ENCODE data around the gene OPCML.

The OPCML gene

GRCh38 chr11:133408402-133408801, 123.9 kb downstream of the OPCML start:
- no peak for DNase-seq

DNA sequence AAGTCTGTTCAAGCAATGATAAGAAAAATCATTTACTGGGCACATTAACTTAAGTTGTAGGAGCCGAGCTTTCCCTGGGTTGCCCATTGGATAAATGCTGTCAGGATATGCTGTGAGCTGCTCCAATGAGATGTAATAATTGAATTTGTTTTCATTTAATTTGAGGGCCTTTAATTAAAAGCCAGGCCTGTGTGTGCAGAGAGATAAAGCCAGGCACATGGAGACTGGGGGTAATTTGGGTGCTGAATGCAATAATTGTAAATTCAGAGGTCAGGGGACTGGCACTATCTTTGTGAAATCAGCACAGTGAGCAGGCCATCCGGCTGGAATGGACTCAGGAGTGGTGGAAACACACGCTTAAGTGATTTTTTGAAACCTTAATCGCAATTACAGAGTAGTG, 125.8 kb downstream of the OPCML start:
- no peak for DNase-seq

DNA sequence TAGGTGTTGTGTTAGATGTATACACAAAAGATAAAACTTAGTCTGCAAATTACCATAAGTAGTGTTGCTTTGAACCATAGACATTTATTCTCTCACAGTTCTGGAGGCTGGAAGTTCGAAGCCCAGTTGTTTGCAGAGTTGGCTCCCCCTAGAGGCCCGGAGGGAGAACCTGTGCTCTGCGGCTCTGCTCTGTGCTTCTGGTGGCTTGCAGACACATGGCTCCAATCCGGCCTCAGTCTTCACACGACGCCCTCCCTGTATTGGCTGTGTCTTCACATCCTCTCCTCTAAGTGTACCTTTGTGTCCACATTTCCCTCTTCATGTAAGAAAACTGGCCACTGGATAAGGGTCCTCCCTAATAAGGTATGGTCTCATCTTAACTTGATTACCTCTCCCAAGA, 128.4 kb downstream of the OPCML start:
- DNase-seq, result no peak

GRCh38 chr11:133402551-133402950, 129.8 kb downstream of the OPCML start:
- DNase-seq, result no peak

- no peak for DNase-seq
Observed at GRCh38 chr11:133399855-133400625, 132.3 kb downstream of the OPCML start.

- DNase-seq, result no peak
Observed at GRCh38 chr11:133399294-133399693, 133.0 kb downstream of the OPCML start.

GRCh38 chr11:133390803-133391202, 141.5 kb downstream of the OPCML start:
- DNase-seq, result no peak

DNA sequence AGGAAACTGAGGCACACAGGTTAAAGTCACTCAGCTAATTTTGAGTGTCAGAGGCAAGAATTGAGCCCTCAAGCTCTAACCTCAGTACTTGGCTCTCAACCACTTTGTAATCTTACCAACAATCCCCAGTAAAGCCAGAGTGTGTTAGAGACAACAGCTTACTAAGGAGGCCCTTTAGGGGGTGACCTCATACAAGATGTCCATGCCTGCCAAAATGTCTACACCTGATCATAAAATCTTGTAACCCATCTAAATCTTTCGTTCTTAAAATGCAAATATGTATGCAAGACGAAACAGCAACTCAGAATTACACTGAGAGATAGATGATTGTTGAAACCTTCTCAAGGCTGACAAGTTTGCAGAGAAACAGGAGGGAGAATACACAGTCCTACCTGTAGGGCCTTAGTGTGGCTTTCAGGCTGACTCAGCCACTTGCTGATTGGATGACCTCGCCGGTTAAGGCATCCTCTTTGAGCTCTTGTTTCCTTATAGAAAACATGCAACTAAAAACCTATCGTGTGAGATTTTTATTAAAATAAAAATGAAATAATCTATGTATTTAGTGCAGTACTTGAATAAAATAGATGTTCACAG, 143.2 kb downstream of the OPCML start:
- DNase-seq, result no peak

DNA sequence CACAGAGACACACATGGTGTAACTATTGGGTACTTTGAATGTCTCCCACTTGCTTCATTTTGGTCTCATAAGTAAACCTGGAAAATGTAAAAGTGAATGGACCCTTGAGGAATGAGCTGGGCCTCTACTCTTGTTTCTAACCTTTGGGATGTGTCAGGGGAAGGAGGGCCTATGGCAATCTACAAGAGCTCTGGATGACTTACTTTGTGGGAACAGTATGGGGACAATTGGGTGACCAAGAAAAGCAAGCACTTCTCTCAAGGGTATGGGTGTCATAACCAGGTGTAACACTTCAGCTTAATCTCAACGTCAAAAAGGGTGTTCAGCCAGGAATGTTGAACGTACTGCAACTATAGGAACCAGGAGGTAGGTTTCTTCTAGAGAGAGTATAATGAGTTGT, 144.0 kb downstream of the OPCML start:
- DNase-seq, result no peak

DNA sequence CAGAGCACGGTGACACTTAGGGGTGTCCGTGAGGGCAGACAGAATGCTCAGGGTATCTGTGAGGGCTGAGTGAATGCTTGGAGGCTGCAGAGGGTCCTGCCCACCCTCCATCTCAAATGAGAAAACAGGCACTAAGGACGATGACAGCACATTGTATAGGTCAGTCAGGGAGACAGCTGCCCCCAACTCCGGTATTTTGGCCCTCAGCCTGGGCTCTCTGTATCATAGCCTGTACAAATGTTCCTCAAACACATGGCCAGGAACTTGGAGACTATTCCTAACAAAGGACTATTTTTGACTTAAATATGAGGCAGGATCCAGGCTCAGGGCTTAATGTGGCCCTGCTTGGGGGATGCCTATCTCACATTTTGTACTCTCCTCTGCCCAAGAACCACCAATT, 145.4 kb downstream of the OPCML start:
- no peak for DNase-seq

- no peak for DNase-seq
Observed at GRCh38 chr11:133386262-133386661, 146.0 kb downstream of the OPCML start.

DNA sequence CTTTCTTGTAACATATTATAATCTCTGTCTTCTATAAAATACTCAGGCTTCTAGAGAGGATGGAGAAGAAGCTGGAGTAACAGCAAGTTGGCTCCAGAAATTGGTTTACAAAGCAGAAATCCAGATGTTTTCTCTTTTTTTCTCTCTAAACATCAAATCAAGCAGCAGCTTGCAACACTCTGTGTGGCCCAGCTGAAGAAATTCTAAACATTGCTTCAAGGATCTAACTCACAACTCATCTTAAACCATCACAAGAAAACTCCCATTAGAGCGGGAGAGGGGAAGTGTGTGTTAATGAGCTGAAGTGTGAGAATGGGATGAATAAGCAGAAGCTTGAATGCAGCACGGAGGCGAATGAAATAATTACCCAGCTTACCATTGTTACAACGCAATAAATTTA, 146.5 kb downstream of the OPCML start:
- DNase-seq, result no peak

- no peak for DNase-seq
Observed at GRCh38 chr11:133384731-133385130, 147.6 kb downstream of the OPCML start.

DNA sequence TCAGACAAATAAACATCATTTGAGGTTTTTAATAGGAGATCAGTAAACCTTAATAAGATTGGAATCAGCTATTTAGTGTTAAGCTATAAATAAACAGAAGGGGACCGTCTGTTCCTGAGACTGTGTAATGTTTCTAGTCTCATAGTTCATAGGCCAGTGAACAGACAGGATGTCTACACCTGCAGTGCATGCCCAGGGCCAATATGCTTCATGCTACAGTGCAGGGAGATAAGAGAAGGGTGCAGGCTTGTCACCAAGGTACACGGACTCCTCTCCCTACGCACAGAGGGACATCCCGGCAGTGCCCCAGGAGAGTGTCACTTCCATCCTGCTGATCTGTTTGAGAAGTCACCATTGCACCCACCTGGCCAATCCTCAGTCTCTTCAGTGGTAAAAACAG, 148.6 kb downstream of the OPCML start:
- no peak for DNase-seq

DNA sequence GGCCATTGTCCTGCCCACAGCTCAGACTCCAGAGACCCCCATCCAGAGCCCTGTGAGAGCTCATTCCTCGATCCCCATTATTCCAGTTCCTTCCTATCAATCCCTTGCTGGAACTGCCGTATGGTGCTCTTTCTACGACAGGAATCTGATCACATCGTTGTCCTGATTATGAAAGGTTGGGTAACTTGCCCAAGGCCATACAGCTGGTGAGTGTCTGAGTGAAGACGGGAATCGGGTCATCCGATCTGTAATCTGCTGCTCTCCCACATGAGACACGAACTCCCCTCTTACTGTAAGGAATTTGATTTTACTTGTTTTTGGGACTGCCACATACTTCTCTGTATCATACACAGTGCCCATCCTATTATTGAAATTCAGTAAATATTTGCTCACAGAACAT, 149.1 kb downstream of the OPCML start:
- no peak for DNase-seq

GRCh38 chr11:133382131-133382812, 150.0 kb downstream of the OPCML start:
- no peak for DNase-seq

GRCh38 chr11:133381761-133382130, 150.6 kb downstream of the OPCML start:
- no peak for DNase-seq

GRCh38 chr11:133366147-133366546, 166.2 kb downstream of the OPCML start:
- DNase-seq, result no peak

DNA sequence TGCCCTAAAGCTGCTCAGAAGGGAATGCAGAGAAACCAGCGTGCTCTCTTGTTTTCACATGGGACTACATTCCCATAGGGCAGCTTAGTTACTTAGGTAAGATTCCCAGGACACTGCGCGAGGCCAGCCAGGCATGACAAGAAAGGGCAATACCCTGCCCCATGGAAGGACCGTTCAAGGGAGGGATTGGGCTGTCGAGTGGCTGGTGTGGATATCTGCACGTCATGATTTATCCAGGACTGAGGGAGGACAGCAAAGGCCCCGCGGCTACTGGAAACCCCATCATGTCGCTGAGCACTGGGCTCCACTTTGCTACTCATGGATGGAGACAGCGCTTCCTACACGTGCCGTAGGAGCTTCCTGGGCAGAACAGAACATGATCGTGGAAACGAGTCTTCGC, 169.4 kb downstream of the OPCML start:
- DNase-seq, result no peak

DNA sequence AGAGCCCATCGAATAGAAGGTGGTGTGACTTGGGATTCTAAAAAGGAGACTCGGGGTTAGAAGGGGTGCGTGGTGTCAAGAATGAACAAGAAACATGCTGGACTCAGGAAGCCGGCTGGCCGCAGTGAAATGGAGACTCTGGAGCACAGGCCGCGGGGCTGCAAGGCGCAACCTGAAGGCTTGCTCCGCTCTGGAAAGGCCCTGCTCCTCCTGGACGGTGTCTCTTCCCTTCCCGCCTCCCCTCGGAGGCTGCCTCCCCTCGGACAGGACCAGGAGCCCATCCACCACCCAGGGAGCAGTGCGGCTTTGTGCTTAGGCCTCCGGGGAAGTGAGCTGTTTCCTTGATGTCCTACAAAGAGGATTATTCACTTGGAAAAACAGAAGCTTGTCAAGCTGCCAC, 170.1 kb downstream of the OPCML start:
- no peak for DNase-seq

GRCh38 chr11:133361689-133361994, 170.7 kb downstream of the OPCML start:
- no peak for DNase-seq

GRCh38 chr11:133360860-133361688, 171.2 kb downstream of the OPCML start:
- DNase-seq, result no peak

- no peak for DNase-seq
Observed at GRCh38 chr11:133355095-133355494, 177.2 kb downstream of the OPCML start.

GRCh38 chr11:133354069-133354468, 178.2 kb downstream of the OPCML start:
- no peak for DNase-seq

Data from DMS79 (cell line).